HepG2 (cell line): ENCODE data around the gene UBE2O. TPM values are rescaled to one million over a fixed set of nuclear protein-coding genes. Genes with fewer than 3 reads are reported as not detected.

Source experiments
- ARNT2 ChIP-seq: sonication (generic); formaldehyde crosslinking; IDR thresholded peaks from 2 replicates; pipeline ENCODE4 v1.8.0; 2022; ENCODE audit warnings: mild to moderate bottlenecking, low read depth, missing genetic modification reagents, moderate library complexity
- BORCS8-MEF2B ChIP-seq: sonication (generic); formaldehyde crosslinking; IDR thresholded peaks from 2 replicates; pipeline ENCODE4 v1.8.0; 2022; ENCODE audit warnings: mild to moderate bottlenecking, missing genetic modification reagents
- DZIP1 ChIP-seq: sonication (generic); formaldehyde crosslinking; IDR thresholded peaks from 2 replicates; pipeline ENCODE4 v1.5.0; 2020; ENCODE audit warnings: mild to moderate bottlenecking, missing genetic modification reagents
- HNRNPUL1 ChIP-seq: fragments of 200-400 bp; formaldehyde crosslinking; IDR thresholded peaks from 2 replicates; pipeline ENCODE4 v1.6.1; 2017; ENCODE audit warnings: low read depth, mild to moderate bottlenecking, low read length, moderate library complexity
- HOXA3 ChIP-seq: sonication (generic); formaldehyde crosslinking; IDR thresholded peaks from 2 replicates; pipeline ENCODE4 v1.5.0; 2020; ENCODE audit warnings: missing genetic modification reagents
- KMT2A ChIP-seq: sonication (generic); formaldehyde crosslinking; IDR thresholded peaks from 2 replicates; pipeline ENCODE4 v1.4.0; 2020; ENCODE audit warnings: missing genetic modification reagents
- PBX3 ChIP-seq: sonication (generic); formaldehyde crosslinking; IDR thresholded peaks from 2 replicates; pipeline ENCODE4 v1.8.1; 2023; ENCODE audit warnings: missing genetic modification reagents, inconsistent platforms, borderline replicate concordance
- PHF21A ChIP-seq: sonication (generic); formaldehyde crosslinking; IDR thresholded peaks from 2 replicates; pipeline ENCODE4 v1.5.0; 2020; ENCODE audit warnings: mild to moderate bottlenecking, missing genetic modification reagents
- RARG ChIP-seq: sonication (generic); formaldehyde crosslinking; IDR thresholded peaks from 2 replicates; pipeline ENCODE4 v1.4.0; 2020; ENCODE audit warnings: low read depth, mild to moderate bottlenecking, missing genetic modification reagents
- ZBTB20 ChIP-seq: sonication (generic); formaldehyde crosslinking; IDR thresholded peaks from 2 replicates; pipeline ENCODE4 v1.8.1; 2023; ENCODE audit warnings: missing genetic modification reagents, low read depth, mild to moderate bottlenecking, borderline replicate concordance
- ZNF12 ChIP-seq: sonication (generic); formaldehyde crosslinking; IDR thresholded peaks from 2 replicates; pipeline ENCODE4 v1.5.0; 2020; ENCODE audit warnings: missing genetic modification reagents
- ZNF546 ChIP-seq: sonication (generic); formaldehyde crosslinking; conservative IDR thresholded peaks from 2 replicates; pipeline ENCODE4 v1.8.1; 2023; ENCODE audit warnings: mild to moderate bottlenecking, missing genetic modification reagents
- ZNF570 ChIP-seq: sonication (generic); formaldehyde crosslinking; IDR thresholded peaks from 2 replicates; pipeline ENCODE4 v1.4.0; 2020; ENCODE audit warnings: mild to moderate bottlenecking, missing genetic modification reagents, borderline replicate concordance
- ZNF609 ChIP-seq: sonication (generic); formaldehyde crosslinking; IDR thresholded peaks from 2 replicates; pipeline ENCODE4 v1.4.0; 2020; ENCODE audit warnings: mild to moderate bottlenecking, missing genetic modification reagents, borderline replicate concordance
- polyA plus RNA-seq, 8 experiments: library from polyadenylated mRNA; depleted of rRNA in 3 of 8; stranded (reverse) in 7 of 8; unstranded in 1 of 8; fragments of >200 nt; fragmentation: Illumina TruSeq in 4 of 8; extraction: Trizol in 4 of 8; gene quantifications; 2 replicates each; pipeline versions ENCODE4 v1.2.1 to v1.2.3, GENCODE V29; 2011 to 2016; ENCODE audit warnings: low read depth in 4 of 8, missing spikeins in 1 of 8, mixed read lengths in 1 of 8; ENCODE audit not compliant: insufficient read depth in 1 of 8
- total RNA-seq, 5 experiments: library from RNA; depleted of rRNA; stranded (reverse); fragments of >200 nt; fragmentation: Illumina TruSeq; extraction: Trizol; gene quantifications; 2 replicates each; pipeline ENCODE4 v1.2.3, GENCODE V29; 2016; ENCODE audit warnings: low read depth in 1 of 5

Gene UBE2O
- total and polyA plus RNA-seq, 2 of the 13 experiments (the other 11 are each of a cell fraction or from before 2014, with no cell fraction given): 21.5 to 23.5 TPM

GRCh38 chr17:76357597-76358158 lies 95.3 kb downstream of the UBE2O start (continued):
- no peak for TF ChIP-seq ZNF609
- TF ChIP-seq DZIP1: no peak
- TF ChIP-seq HNRNPUL1: no peak
- TF ChIP-seq RARG (CRISPR knock-in tag): no peak
- TF ChIP-seq ZBTB20: no peak
- 0 out of 2 replicates have a peak, but pooled peaks have one; percentile 15 for TF ChIP-seq PHF21A (CRISPR knock-in tag)
- no peak for TF ChIP-seq ZNF12
- no peak for TF ChIP-seq KMT2A (CRISPR knock-in tag)
- TF ChIP-seq ZNF570 (CRISPR knock-in tag): no peak
- no peak for TF ChIP-seq ZNF546 (CRISPR knock-in tag)
- no peak for TF ChIP-seq BORCS8-MEF2B
- TF ChIP-seq PBX3 (CRISPR knock-in tag): no peak
- no peak for TF ChIP-seq ARNT2 (CRISPR knock-in tag)
- TF ChIP-seq HOXA3 (CRISPR knock-in tag): no peak
